HepG2 (cell line): ENCODE results near the gene MS4A6E. TPM values are rescaled to one million over a fixed set of nuclear protein-coding genes. Genes with fewer than 3 reads are reported as not detected.

ENCODE experiments used
- ATAC-seq: fragments of 200-7000 bp; cut with Tn5 transposase; 3 replicates; pipeline ENCODE4 v1.9.1; 2020; ENCODE audit warnings: mild to moderate bottlenecking, moderate library complexity
- Bru-seq: library from RNA; stranded (reverse); fragments of 400-500 nt; gene quantifications from one replicate; lab custom pipeline; 2021; lab: Mats Ljungman, UMichigan
- BruChase-seq, 2 experiments: library from RNA; stranded (reverse); fragments of 400-500 nt; gene quantifications; one replicate each; lab custom pipeline; 2021; lab: Mats Ljungman, UMichigan
- BruUV-seq: library from RNA; stranded (reverse); fragments of 400-500 nt; replicated peaks from 2 replicates; lab custom pipeline; 2021; lab: Mats Ljungman, UMichigan
- CTCF ChIA-PET: fragments of 300-600 bp; formaldehyde crosslinking; extraction: SDS; loops from one replicate; lab custom pipeline; 2021; ENCODE audit warnings: low total read pairs, inconsistent platforms, low intra/inter-chr PET ratio; lab: Yijun Ruan, JAX
- POLR2A ChIA-PET: fragments of 350-600 bp; sonication (Branson Sonifier 250); formaldehyde crosslinking; loops from one replicate; lab custom pipeline; 2020; ENCODE audit warnings: antibody characterized with exemption, inconsistent platforms; lab: Yijun Ruan, JAX
- DNase-seq: peaks from one replicate; pipeline ENCODE4 v3.0.0-alpha.2; 2015; ENCODE audit warnings: low spot score
- FAIRE-seq: peaks from 3 replicates; lab custom pipeline; 2011; peaks lifted over from hg19 to GRCh38; lab: Jason Lieb, UNC
- H2AFZ ChIP-seq: one replicate; pipeline ENCODE4 v1.6.1; 2011; ENCODE audit warnings: low read length, inconsistent platforms
- H3K27ac ChIP-seq: fragments of 300-600 bp; 3 replicates; pipeline ENCODE4 v1.8.0; 2011; ENCODE audit warnings: mixed run types, mild to moderate bottlenecking, mixed read lengths, low read length, inconsistent platforms; ENCODE audit not compliant: insufficient read depth; ENCODE audit errors: extremely low read length
- H3K27me3 ChIP-seq, 2 experiments: fragments of 200-600 bp in 1 of 2; 2 replicates in 1 of 2; 3 replicates in 1 of 2; pipeline versions ENCODE4 v1.6.0 to v1.8.0; 2011; ENCODE audit warnings: low read length in 2 of 2, mild to moderate bottlenecking in 2 of 2, moderate library complexity in 2 of 2, inconsistent platforms in 1 of 2; ENCODE audit not compliant: insufficient read depth in 2 of 2, control insufficient read depth in 1 of 2
- H3K36me3 ChIP-seq, 2 experiments: fragments of 200-600 bp in 1 of 2; replicated peaks in 1 of 2; 2 replicates in 1 of 2; 3 replicates in 1 of 2; pipeline versions ENCODE4 v1.5.1 to v1.8.0; 2011; ENCODE audit warnings: low read length in 2 of 2, inconsistent platforms in 1 of 2; ENCODE audit not compliant: insufficient read depth in 2 of 2, control insufficient read depth in 1 of 2
- H3K4me1 ChIP-seq: 2 replicates; pipeline ENCODE4 v1.5.1; 2012; ENCODE audit warnings: low read length, inconsistent platforms; ENCODE audit not compliant: insufficient read depth
- H3K4me2 ChIP-seq: 2 replicates; pipeline ENCODE4 v1.6.0; 2011; ENCODE audit warnings: low read depth, low read length, inconsistent platforms
- H3K4me3 ChIP-seq, 3 experiments: fragments of 200-600 bp in 1 of 3; sonication (generic), shearing (Covaris generic) in 1 of 3; replicated peaks in 1 of 3; 2 replicates each; pipeline ENCODE4 v1.5.1; 2011 to 2016; ENCODE audit warnings: low read length in 3 of 3, inconsistent platforms in 2 of 3, low read depth in 2 of 3, mild to moderate bottlenecking in 2 of 3, control low read depth in 1 of 3, mixed read lengths in 1 of 3; ENCODE audit not compliant: insufficient read depth in 1 of 3
- H3K79me2 ChIP-seq: one replicate; pipeline ENCODE4 v1.6.1; 2011; ENCODE audit warnings: low read length, inconsistent platforms; ENCODE audit not compliant: insufficient read depth
- H3K9ac ChIP-seq: 2 replicates; pipeline ENCODE4 v1.6.0; 2011; ENCODE audit warnings: mild to moderate bottlenecking, low read depth, low read length, inconsistent platforms; ENCODE audit not compliant: insufficient read depth
- H3K9me3 ChIP-seq: 2 replicates; pipeline ENCODE4 v1.5.1; 2012; ENCODE audit warnings: mild to moderate bottlenecking, low read length
- H4K20me1 ChIP-seq: 2 replicates; pipeline ENCODE4 v1.6.0; 2011; ENCODE audit warnings: inconsistent platforms, mild to moderate bottlenecking, low read length, moderate library complexity; ENCODE audit not compliant: insufficient read depth
- ATAD3A ChIP-seq: sonication (generic); formaldehyde crosslinking; IDR thresholded peaks from 2 replicates; pipeline ENCODE4 v1.4.0; 2020; ENCODE audit warnings: missing genetic modification reagents
- CREB1 ChIP-seq, 2 experiments: fragments of 450-650 bp in 1 of 2; IDR thresholded peaks; 2 replicates each; pipeline ENCODE4 v1.6.1; 2016 to 2017; ENCODE audit warnings: control low read depth in 1 of 2, mild to moderate bottlenecking in 1 of 2, missing compliant biosample characterization in 1 of 2, missing genetic modification characterization in 1 of 2
- NR2F1 ChIP-seq, 2 experiments: fragments of 450-650 bp in 1 of 2; formaldehyde crosslinking in 1 of 2; IDR thresholded peaks; 2 replicates each; pipeline versions ENCODE4 v1.5.0 to v1.6.1; 2016 to 2020; ENCODE audit warnings: mild to moderate bottlenecking in 1 of 2, missing compliant biosample characterization in 1 of 2, missing genetic modification reagents in 1 of 2, moderate library complexity in 1 of 2
- SETDB1 ChIP-seq: sonication (generic); formaldehyde crosslinking; IDR thresholded peaks from 2 replicates; pipeline ENCODE4 v1.5.1; 2020; ENCODE audit warnings: missing genetic modification reagents, mild to moderate bottlenecking, borderline replicate concordance
- ZMYM3 ChIP-seq: sonication (generic); formaldehyde crosslinking; IDR thresholded peaks from 2 replicates; pipeline ENCODE4 v1.5.1; 2020; ENCODE audit warnings: mild to moderate bottlenecking, missing genetic modification reagents
- WGBS: methylation state at CpG from one replicate; pipeline ENCODE4 v1.1.6; 2017; ENCODE audit warnings: low lambda C conversion rate; 5-methylcytosine and 5-hydroxymethylcytosine counted together
- in situ Hi-C: cut with HindIII; loops from 2 replicates; pipeline ENCODE4 v1.10.0; 2017; ENCODE audit warnings: low pct_unique_long_range_greater_than_20kb; ENCODE audit not compliant: extremely low pct_ligation_motif_present
- intact Hi-C: fragments of 100-400 bp; cut with micrococcal nuclease; formaldehyde crosslinking; loops from one replicate; pipeline ENCODE4 v1.10.0; 2022; ENCODE audit not compliant: unreplicated experiment
- long read RNA-seq, 2 experiments: library from RNA in 1 of 2; library from polyadenylated mRNA in 1 of 2; stranded (forward) in 1 of 2; unstranded in 1 of 2; transcript quantifications; one replicate each; pipeline ENCODE4 v2.0.0, GENCODE V29; 2019 to 2022
- polyA minus RNA-seq, 3 experiments: library from RNA; depleted of rRNA, polyadenylated mRNA; stranded (reverse); fragments of >200 nt; gene quantifications; 2 replicates each; pipeline ENCODE4 v1.2.3, GENCODE V29; 2011; ENCODE audit warnings: low replicate concordance in 1 of 3
- polyA plus RNA-seq, 8 experiments: library from polyadenylated mRNA; depleted of rRNA in 3 of 8; stranded (reverse) in 7 of 8; unstranded in 1 of 8; fragments of >200 nt; fragmentation: Illumina TruSeq in 4 of 8; extraction: Trizol in 4 of 8; gene quantifications; 2 replicates each; pipeline versions ENCODE4 v1.2.1 to v1.2.3, GENCODE V29; 2011 to 2016; ENCODE audit warnings: low read depth in 4 of 8, missing spikeins in 1 of 8, mixed read lengths in 1 of 8; ENCODE audit not compliant: insufficient read depth in 1 of 8
- total RNA-seq, 5 experiments: library from RNA; depleted of rRNA; stranded (reverse); fragments of >200 nt; fragmentation: Illumina TruSeq; extraction: Trizol; gene quantifications; 2 replicates each; pipeline ENCODE4 v1.2.3, GENCODE V29; 2016; ENCODE audit warnings: low read depth in 1 of 5
- TF ChIP-seq, protein P1 (sequence below): sonication (generic); formaldehyde crosslinking; IDR thresholded peaks from 2 replicates; pipeline ENCODE4 v1.8.0; 2022; ENCODE audit warnings: low read depth, missing genetic modification reagents
- TF ChIP-seq, protein P2 (sequence below): sonication (generic); formaldehyde crosslinking; IDR thresholded peaks from 2 replicates; pipeline ENCODE4 v1.5.1; 2020; ENCODE audit warnings: mild to moderate bottlenecking, missing genetic modification reagents

The MS4A6E gene, protein sequence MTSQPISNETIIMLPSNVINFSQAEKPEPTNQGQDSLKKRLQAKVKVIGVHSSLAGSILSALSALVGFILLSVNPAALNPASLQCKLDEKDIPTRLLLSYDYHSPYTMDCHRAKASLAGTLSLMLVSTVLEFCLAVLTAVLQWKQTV
- total RNA-seq (2016; rRNA removed; fragmentation: Illumina TruSeq; extraction: Trizol) (not detected in 2 replicates), polyA plus RNA-seq (2011; rRNA removed) (not detected in 2 replicates), polyA minus RNA-seq (2011; rRNA and poly(A)+ RNA removed; ENCODE audit: low replicate concordance) (not detected in 2 replicates), Bru-seq, nascent RNA (not detected), BruChase-seq, experiment 1, labeled RNA remaining after a 6-hour chase (not detected), BruChase-seq, experiment 2, labeled RNA remaining after a 2-hour chase (not detected)
- total RNA-seq (2016; cell fraction: cytosol; rRNA removed; fragmentation: Illumina TruSeq; extraction: Trizol; ENCODE audit: low read depth) = not detected in 2 replicates
- not detected in 2 replicates for total RNA-seq (2016; cell fraction: insoluble cytoplasmic fraction; rRNA removed; fragmentation: Illumina TruSeq; extraction: Trizol)
- total RNA-seq (2016; cell fraction: membrane; rRNA removed; fragmentation: Illumina TruSeq; extraction: Trizol) = not detected in 2 replicates
- total RNA-seq (2016; cell fraction: nucleus; rRNA removed; fragmentation: Illumina TruSeq; extraction: Trizol) = not detected in 2 replicates
- polyA plus RNA-seq (2011; cell fraction: cytosol; rRNA removed) = not detected in 2 replicates
- polyA plus RNA-seq (2011; cell fraction: nucleus; rRNA removed) = not detected in 2 replicates
- not detected in 2 replicates for polyA plus RNA-seq (2012)
- not detected in 2 replicates for polyA plus RNA-seq (2016; cell fraction: cytosol; fragmentation: Illumina TruSeq; extraction: Trizol; ENCODE audit: low read depth)
- not detected in 2 replicates for polyA plus RNA-seq (2016; cell fraction: insoluble cytoplasmic fraction; fragmentation: Illumina TruSeq; extraction: Trizol; ENCODE audit: low read depth)
- polyA plus RNA-seq (2016; cell fraction: membrane; fragmentation: Illumina TruSeq; extraction: Trizol; ENCODE audit: low read depth) = not detected in 2 replicates
- polyA plus RNA-seq (2016; cell fraction: nucleus; fragmentation: Illumina TruSeq; extraction: Trizol; ENCODE audit: insufficient read depth, low read depth) = not detected in 2 replicates
- polyA minus RNA-seq (2011; cell fraction: cytosol; rRNA and poly(A)+ RNA removed) = not detected in 2 replicates
- polyA minus RNA-seq (2011; cell fraction: nucleus; rRNA and poly(A)+ RNA removed) = not detected in 2 replicates
- long read RNA-seq, experiment 1 = 0 reads
- long read RNA-seq, experiment 2 = 0 reads

DNA sequence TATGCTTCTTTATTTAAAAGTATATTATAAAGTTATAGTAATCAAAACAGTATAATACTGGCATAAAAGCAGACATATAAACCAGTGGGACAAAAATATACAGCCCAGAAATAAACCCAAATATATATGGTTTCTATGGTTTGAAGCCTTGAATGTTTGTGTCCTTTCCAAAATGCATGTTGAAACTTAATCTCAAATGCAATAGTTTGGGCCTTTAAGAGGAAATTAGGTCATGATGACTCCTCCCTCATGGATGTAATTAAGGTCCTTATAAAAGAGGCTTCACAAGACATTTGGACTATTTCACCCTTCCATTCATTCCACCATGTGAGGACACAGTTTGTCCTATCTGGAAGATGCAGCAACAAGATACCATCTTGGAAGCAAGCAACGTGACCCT, at the start of gene MS4A6E:
TSS of gene MS4A6E (plus strand) at position 301 of the 400 bp plus-strand sequence. CDS start 7,641 bp downstream, outside the sequence.
- ChIA-PET POLR2A (no interaction called here), CTCF (no interaction called here)
- Histone ChIP-seq H2AFZ (no peak within 1 kb of the TSS), H3K36me3 (no peaks in the 10 kb centered on the region), H3K27me3 (no peaks in the 10 kb centered on the region), H3K9me3 (no peaks in the 10 kb centered on the region), H3K4me1 (no peaks in the 10 kb centered on the region), H3K27ac (no peak within 1 kb of the TSS), H4K20me1 (no peaks in the 10 kb centered on the region), H3K79me2 (no peaks in the 10 kb centered on the region), H3K4me2 (no peak within 1 kb of the TSS), H3K4me3 (no peak within 1 kb of the TSS), H3K9ac (no peak within 1 kb of the TSS)
- intact Hi-C loops (no loop called here), in situ Hi-C loops (loop anchor here (25.0 kb wide), 1 partner anchor 160 kb away; the partner anchor contains the start of gene MS4A12)
- BruUV-seq = no TSS peak
- ATAC-seq (no peak), FAIRE-seq (no peak), DNase-seq (no peak)
- WGBS = 0% methylated on average over 1 of the region's 1 CpG
- TF ChIP-seq NR2F1 (CRISPR knock-in tag; IDR thresholded peaks at IDR 0.05) (no peak), ZMYM3 (CRISPR knock-in tag) (no peak), ATAD3A (CRISPR knock-in tag) (no peak), CREB1 (IDR thresholded peaks at IDR 0.05) (no peak), CREB1 (CRISPR knock-in tag; IDR thresholded peaks at IDR 0.05) (no peak), SETDB1 (no peak)
- TF ChIP-seq, protein P1, sequence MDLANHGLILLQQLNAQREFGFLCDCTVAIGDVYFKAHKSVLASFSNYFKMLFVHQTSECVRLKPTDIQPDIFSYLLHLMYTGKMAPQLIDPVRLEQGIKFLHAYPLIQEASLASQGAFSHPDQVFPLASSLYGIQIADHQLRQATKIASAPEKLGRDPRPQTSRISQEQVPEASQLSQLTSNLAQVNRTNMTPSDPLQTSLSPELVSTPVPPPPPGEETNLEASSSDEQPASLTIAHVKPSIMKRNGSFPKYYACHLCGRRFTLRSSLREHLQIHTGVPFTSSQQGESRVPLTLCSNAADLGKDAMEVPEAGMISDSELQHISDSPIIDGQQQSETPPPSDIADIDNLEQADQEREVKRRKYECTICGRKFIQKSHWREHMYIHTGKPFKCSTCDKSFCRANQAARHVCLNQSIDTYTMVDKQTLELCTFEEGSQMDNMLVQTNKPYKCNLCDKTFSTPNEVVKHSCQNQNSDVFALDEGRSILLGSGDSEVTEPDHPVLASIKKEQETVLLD (CRISPR knock-in tag) = no peak
- TF ChIP-seq, protein P2, sequence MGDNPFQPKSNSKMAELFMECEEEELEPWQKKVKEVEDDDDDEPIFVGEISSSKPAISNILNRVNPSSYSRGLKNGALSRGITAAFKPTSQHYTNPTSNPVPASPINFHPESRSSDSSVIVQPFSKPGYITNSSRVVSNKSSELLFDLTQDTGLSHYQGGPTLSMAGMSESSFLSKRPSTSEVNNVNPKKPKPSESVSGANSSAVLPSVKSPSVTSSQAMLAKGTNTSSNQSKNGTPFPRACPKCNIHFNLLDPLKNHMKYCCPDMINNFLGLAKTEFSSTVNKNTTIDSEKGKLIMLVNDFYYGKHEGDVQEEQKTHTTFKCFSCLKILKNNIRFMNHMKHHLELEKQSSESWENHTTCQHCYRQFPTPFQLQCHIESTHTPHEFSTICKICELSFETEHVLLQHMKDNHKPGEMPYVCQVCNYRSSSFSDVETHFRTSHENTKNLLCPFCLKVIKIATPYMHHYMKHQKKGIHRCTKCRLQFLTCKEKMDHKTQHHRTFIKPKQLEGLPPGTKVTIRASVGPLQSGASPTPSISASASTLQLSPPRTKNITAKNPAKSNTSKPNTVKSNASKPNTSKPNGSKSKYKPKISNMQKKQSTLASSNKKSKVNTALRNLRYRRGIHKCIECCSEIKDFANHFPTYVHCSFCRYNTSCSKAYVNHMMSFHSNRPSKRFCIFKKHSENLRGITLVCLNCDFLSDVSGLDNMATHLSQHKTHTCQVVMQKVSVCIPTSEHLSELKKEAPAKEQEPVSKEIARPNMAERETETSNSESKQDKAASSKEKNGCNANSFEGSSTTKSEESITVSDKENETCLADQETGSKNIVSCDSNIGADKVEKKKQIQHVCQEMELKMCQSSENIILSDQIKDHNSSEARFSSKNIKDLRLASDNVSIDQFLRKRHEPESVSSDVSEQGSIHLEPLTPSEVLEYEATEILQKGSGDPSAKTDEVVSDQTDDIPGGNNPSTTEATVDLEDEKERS = no peak
